ENCODE data around the gene ADORA3.
A peak's percentile ranks its signal among the peaks of the same experiment; 100 is the strongest.

Gene ADORA3

DNA sequence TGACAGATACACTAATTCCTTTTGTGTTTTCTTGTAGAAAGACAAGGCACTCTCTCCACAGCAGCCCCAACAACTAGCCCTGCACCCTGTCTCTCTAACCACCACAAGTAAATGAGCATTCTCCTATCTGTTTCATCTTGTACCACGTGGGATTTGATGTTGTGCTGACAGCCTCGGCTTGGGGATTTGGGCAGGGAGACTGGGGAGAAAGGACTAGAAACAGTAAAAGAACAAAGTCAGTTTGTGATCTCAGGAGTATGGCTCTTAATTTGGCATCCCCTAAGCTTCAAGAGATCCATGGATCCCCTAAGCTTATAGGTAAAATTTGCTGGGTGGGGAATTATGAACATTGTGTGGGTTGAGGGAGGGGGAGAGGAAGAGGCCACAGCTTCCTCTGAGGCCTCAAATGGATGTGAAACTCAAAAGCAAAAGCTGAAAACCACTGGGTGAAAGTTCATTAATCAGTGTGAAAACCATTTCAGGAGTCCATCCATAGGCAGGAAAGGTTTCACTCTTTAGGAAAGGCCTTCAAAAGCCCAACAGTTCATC, 26.6 kb downstream of the ADORA3 start:
- peak overlapping the region in 1 of 2 donors; percentile 69 for H3K27ac ChIP-seq
- TF ChIP-seq, protein P1, sequence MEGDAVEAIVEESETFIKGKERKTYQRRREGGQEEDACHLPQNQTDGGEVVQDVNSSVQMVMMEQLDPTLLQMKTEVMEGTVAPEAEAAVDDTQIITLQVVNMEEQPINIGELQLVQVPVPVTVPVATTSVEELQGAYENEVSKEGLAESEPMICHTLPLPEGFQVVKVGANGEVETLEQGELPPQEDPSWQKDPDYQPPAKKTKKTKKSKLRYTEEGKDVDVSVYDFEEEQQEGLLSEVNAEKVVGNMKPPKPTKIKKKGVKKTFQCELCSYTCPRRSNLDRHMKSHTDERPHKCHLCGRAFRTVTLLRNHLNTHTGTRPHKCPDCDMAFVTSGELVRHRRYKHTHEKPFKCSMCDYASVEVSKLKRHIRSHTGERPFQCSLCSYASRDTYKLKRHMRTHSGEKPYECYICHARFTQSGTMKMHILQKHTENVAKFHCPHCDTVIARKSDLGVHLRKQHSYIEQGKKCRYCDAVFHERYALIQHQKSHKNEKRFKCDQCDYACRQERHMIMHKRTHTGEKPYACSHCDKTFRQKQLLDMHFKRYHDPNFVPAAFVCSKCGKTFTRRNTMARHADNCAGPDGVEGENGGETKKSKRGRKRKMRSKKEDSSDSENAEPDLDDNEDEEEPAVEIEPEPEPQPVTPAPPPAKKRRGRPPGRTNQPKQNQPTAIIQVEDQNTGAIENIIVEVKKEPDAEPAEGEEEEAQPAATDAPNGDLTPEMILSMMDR (IDR thresholded peaks at IDR 0.05) = no peak
- DNase-seq (ENCODE audit: low spot score) = no peak
- H3K4me3 ChIP-seq = no peak overlapping the region

DNA sequence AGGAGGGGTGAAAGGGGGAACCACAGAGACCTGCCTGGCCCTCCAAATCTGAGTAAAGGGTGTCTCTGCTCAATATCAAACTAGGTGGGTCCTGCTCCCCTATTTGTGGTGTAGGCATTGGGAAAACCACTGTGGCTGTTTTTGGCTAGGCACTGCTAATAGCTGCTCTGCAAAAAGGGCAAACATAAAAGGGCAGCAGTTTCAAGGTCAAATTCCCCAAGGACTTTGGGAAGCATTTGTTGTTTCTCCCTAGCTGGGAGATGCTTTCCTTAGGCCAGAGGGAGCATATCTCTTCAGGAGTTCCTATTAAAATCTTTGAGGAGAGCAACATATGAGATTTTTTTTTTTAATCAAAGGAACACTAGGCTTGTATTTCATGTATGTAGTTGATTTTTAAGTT, 27.2 kb downstream of the ADORA3 start:
- DNase-seq (ENCODE audit: low spot score) = no peak
- peak overlapping the region; percentile 9 for H3K4me3 ChIP-seq
- peak overlapping the region in 1 of 2 donors; percentile 55 for H3K27ac ChIP-seq
- TF ChIP-seq, protein P1 (IDR thresholded peaks at IDR 0.05) = no peak

DNA sequence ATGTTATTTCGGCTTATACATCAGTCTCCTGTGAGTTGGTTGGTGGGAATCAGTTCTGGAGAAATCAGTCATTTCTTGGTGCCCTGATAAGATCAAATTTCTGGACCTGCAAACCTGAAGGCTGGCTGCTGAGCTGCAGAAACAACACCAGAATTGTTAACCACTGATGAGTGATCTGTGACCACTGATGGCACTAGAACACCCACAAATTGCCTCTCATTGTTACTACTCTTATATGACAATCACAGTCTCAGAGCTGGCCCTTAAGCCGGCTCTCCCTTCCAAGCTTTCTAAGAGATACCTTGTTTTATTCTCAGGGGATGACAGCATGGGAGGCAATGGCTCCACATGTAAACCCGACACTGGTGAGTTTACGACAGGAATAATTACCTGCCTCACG, 27.7 kb downstream of the ADORA3 start:
- TF ChIP-seq, protein P1 (IDR thresholded peaks at IDR 0.05) = no peak
- Histone ChIP-seq H3K4me3 (peak overlapping the region; percentile 9), H3K27ac (peak overlapping the region in 1 of 2 donors; percentile 55)

DNA sequence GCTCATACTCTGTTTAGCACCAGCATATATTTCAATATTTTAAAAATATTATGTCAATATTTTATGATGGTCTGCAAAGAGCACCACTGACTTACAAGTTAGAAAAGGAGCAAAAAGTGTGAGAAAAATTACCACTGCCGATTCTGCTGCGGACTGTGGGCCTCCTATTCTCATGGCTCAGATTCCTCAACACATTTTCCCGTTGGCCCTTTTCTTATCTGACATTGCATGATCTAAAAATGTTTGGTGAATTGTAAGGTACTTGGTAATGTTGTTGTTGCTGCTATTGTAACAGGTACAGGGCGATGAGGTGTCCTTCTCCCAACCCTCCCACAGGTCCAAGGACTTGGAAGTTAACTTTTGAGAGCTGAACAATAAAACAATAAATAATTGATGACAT, 28.9 kb downstream of the ADORA3 start:
- TF ChIP-seq, protein P1 (IDR thresholded peaks at IDR 0.05) = no peak
- H3K4me3 ChIP-seq = peak overlapping the region; percentile 53
- peak overlapping the region; percentile 12 to 39 for H3K27ac ChIP-seq
- no peak for DNase-seq (ENCODE audit: low spot score)

More for the DNA sequence above, 27.7 kb downstream of the ADORA3 start:
- DNase-seq (ENCODE audit: low spot score) = no peak

DNA sequence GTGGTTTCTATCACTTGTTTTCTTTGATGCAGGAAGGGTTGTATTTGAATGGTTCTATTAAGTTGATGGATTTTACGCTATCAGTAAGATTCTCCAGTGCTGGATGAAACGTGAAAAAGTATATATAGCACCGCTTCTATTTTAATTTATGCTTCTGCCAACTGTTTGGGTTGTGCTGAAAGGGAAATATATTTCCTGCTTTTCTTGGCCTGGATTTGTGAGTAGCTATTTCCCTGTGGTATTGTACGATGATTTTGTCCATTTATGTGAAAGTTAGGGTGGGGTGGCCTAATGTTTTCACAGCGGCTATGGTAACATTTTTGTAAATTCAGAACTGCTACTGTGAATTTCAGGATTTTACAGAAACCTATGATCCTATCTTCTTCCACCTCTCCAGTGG, 29.3 kb downstream of the ADORA3 start:
- no peak for DNase-seq (ENCODE audit: low spot score)
- Histone ChIP-seq H3K27ac (peak overlapping the region; percentile 12 to 39), H3K4me3 (peak overlapping the region; percentile 53)
- TF ChIP-seq, protein P1 (IDR thresholded peaks at IDR 0.05) = no peak

DNA sequence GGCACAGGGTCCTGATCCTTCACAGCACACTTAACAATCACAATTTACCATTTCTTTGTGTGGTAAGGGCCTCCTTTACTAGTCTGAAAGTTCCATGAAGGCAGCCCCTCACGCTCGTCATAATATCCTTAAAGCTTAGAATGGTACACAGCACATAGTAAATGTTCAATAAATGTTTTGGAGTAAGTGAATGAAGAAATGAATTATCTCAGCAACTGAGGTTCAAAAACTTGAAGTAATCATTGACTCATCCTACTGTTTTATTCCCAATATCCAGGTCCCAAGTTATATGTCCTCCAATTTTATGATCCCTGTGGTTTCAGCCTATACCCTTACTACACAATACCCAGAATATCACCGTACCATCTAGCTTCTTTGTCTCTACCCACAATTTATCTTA, 31.9 kb downstream of the ADORA3 start:
- Histone ChIP-seq H3K4me3 (no peak overlapping the region), H3K27ac (peak overlapping the region in 1 of 2 donors; percentile 48)
- TF ChIP-seq, protein P1 (IDR thresholded peaks at IDR 0.05) = no peak
- no peak for DNase-seq (ENCODE audit: low spot score)

DNA sequence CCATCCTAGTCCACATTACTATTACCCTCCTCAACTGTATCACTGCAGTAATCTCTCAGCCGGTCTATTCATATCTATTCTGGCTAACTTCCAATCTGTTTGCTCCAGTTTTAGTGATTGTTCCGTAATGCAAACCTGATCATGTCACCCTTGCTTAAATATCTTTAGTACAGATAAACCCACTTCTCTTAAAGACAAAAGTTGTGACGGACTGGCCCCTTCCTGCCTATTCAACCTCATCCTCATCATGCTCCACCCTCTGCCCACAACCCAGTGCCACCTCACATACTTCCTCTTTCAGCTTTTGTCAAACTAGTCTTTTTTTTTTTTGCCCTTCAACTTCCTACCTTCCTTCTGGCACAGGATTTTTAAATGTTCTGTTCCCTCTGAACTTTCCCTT, 32.4 kb downstream of the ADORA3 start:
- H3K4me3 ChIP-seq = no peak overlapping the region
- peak overlapping the region in 1 of 2 donors; percentile 14 for H3K27ac ChIP-seq
- TF ChIP-seq, protein P1 (IDR thresholded peaks at IDR 0.05) = no peak
- DNase-seq (ENCODE audit: low spot score) = no peak
